ENCODE measurements around the gene AKAP8L. TPM values are rescaled to one million over a fixed set of nuclear protein-coding genes. Genes with fewer than 3 reads are reported as not detected.

AKAP8L gene
- total and polyA plus RNA-seq, 2 of the 8 experiments (the other 6 are each of a cell fraction or from before 2014, with no cell fraction given): 75.1 to 138 TPM

DNA sequence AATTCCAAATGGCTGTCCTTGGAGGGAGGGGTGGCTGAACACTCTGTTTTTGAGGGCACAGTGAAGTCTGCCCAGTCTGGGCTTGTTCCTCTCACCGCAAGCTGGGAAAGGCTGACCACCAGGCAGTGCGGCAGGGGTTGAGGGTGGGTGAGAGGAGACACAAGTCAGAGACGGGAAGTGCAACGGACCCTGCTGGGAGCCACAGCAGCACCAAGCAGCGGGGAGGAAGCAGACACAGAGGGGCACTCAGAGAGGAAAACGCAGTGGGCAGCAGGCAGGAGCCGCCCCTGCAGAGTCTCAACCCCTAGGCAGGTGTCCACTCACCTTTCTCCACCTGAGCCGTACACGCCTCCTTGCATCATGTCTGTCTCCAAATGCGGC, 15.6 kb downstream of the AKAP8L start (continued):
- TF ChIP-seq, protein P1, sequence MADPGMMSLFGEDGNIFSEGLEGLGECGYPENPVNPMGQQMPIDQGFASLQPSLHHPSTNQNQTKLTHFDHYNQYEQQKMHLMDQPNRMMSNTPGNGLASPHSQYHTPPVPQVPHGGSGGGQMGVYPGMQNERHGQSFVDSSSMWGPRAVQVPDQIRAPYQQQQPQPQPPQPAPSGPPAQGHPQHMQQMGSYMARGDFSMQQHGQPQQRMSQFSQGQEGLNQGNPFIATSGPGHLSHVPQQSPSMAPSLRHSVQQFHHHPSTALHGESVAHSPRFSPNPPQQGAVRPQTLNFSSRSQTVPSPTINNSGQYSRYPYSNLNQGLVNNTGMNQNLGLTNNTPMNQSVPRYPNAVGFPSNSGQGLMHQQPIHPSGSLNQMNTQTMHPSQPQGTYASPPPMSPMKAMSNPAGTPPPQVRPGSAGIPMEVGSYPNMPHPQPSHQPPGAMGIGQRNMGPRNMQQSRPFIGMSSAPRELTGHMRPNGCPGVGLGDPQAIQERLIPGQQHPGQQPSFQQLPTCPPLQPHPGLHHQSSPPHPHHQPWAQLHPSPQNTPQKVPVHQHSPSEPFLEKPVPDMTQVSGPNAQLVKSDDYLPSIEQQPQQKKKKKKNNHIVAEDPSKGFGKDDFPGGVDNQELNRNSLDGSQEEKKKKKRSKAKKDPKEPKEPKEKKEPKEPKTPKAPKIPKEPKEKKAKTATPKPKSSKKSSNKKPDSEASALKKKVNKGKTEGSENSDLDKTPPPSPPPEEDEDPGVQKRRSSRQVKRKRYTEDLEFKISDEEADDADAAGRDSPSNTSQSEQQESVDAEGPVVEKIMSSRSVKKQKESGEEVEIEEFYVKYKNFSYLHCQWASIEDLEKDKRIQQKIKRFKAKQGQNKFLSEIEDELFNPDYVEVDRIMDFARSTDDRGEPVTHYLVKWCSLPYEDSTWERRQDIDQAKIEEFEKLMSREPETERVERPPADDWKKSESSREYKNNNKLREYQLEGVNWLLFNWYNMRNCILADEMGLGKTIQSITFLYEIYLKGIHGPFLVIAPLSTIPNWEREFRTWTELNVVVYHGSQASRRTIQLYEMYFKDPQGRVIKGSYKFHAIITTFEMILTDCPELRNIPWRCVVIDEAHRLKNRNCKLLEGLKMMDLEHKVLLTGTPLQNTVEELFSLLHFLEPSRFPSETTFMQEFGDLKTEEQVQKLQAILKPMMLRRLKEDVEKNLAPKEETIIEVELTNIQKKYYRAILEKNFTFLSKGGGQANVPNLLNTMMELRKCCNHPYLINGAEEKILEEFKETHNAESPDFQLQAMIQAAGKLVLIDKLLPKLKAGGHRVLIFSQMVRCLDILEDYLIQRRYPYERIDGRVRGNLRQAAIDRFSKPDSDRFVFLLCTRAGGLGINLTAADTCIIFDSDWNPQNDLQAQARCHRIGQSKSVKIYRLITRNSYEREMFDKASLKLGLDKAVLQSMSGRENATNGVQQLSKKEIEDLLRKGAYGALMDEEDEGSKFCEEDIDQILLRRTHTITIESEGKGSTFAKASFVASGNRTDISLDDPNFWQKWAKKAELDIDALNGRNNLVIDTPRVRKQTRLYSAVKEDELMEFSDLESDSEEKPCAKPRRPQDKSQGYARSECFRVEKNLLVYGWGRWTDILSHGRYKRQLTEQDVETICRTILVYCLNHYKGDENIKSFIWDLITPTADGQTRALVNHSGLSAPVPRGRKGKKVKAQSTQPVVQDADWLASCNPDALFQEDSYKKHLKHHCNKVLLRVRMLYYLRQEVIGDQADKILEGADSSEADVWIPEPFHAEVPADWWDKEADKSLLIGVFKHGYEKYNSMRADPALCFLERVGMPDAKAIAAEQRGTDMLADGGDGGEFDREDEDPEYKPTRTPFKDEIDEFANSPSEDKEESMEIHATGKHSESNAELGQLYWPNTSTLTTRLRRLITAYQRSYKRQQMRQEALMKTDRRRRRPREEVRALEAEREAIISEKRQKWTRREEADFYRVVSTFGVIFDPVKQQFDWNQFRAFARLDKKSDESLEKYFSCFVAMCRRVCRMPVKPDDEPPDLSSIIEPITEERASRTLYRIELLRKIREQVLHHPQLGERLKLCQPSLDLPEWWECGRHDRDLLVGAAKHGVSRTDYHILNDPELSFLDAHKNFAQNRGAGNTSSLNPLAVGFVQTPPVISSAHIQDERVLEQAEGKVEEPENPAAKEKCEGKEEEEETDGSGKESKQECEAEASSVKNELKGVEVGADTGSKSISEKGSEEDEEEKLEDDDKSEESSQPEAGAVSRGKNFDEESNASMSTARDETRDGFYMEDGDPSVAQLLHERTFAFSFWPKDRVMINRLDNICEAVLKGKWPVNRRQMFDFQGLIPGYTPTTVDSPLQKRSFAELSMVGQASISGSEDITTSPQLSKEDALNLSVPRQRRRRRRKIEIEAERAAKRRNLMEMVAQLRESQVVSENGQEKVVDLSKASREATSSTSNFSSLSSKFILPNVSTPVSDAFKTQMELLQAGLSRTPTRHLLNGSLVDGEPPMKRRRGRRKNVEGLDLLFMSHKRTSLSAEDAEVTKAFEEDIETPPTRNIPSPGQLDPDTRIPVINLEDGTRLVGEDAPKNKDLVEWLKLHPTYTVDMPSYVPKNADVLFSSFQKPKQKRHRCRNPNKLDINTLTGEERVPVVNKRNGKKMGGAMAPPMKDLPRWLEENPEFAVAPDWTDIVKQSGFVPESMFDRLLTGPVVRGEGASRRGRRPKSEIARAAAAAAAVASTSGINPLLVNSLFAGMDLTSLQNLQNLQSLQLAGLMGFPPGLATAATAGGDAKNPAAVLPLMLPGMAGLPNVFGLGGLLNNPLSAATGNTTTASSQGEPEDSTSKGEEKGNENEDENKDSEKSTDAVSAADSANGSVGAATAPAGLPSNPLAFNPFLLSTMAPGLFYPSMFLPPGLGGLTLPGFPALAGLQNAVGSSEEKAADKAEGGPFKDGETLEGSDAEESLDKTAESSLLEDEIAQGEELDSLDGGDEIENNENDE (IDR thresholded peaks at IDR 0.05; ENCODE audit: insufficient replicate concordance, low read length): no peak
- TF ChIP-seq BCL11A (IDR thresholded peaks at IDR 0.05; ENCODE audit: low read depth in 2 of 2, low read length in 2 of 2) (no peak), RFX5 (IDR thresholded peaks at IDR 0.05; ENCODE audit: borderline replicate concordance, low read depth, low read length) (no peak), CBX8 (IDR thresholded peaks at IDR 0.05; ENCODE audit: borderline replicate concordance, low read depth, low read length) (no peak), RBBP5 (IDR thresholded peaks at IDR 0.05; ENCODE audit: borderline replicate concordance, low read depth, low read length) (no peak), SIN3A (conservative IDR thresholded peaks at IDR 0.05 in 1 of 2, IDR thresholded peaks at IDR 0.05 in 1 of 2; ENCODE audit: low read depth in 1 of 2, low read length in 2 of 2) (no peak), POLR2AphosphoS5 (IDR thresholded peaks at IDR 0.05; ENCODE audit: low read depth, low read length) (no peak), SP4 (IDR thresholded peaks at IDR 0.05; ENCODE audit: low read length) (no peak)
- TF ChIP-seq, protein P2, sequence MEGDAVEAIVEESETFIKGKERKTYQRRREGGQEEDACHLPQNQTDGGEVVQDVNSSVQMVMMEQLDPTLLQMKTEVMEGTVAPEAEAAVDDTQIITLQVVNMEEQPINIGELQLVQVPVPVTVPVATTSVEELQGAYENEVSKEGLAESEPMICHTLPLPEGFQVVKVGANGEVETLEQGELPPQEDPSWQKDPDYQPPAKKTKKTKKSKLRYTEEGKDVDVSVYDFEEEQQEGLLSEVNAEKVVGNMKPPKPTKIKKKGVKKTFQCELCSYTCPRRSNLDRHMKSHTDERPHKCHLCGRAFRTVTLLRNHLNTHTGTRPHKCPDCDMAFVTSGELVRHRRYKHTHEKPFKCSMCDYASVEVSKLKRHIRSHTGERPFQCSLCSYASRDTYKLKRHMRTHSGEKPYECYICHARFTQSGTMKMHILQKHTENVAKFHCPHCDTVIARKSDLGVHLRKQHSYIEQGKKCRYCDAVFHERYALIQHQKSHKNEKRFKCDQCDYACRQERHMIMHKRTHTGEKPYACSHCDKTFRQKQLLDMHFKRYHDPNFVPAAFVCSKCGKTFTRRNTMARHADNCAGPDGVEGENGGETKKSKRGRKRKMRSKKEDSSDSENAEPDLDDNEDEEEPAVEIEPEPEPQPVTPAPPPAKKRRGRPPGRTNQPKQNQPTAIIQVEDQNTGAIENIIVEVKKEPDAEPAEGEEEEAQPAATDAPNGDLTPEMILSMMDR (IDR thresholded peaks at IDR 0.05; ENCODE audit: control extremely low read depth in 1 of 3, insufficient read depth in 1 of 3, low read depth in 1 of 3, low read length in 3 of 3): no peak

Data from H1 (cell line).